Esophagus squamous epithelium (tissue), 5 donors: ENCODE data around the gene LCN10. TPM values are rescaled to one million over a fixed set of nuclear protein-coding genes. Genes with fewer than 3 reads are reported as not detected.

Source experiments
- DNase-seq: peaks from one replicate; lab custom pipeline; 2025; lab: John Stamatoyannopoulos, UW
- H3K27ac ChIP-seq, 4 donors: fragments of 200-600 bp; sonication (generic); one replicate each; pipeline ENCODE4 v1.5.1; 2016 to 2019; ENCODE audit warnings: mild to moderate bottlenecking in 1 of 4
- H3K27me3 ChIP-seq, 4 donors: fragments of 200-600 bp; sonication (generic); 1 replicate in 3 of 4; 2 replicates in 1 of 4; pipeline versions ENCODE4 v1.5.1 to v1.6.0; 2017 to 2021; ENCODE audit warnings: antibody characterized with exemption in 1 of 4
- H3K36me3 ChIP-seq, 3 donors: fragments of 200-600 bp; sonication (generic); one replicate each; pipeline ENCODE4 v1.5.1; 2016 to 2019
- H3K4me1 ChIP-seq, 3 donors: fragments of 200-600 bp; sonication (generic); one replicate each; pipeline ENCODE4 v1.5.1; 2017 to 2019
- H3K4me3 ChIP-seq, 4 donors: fragments of 200-600 bp; sonication (generic); 1 replicate in 3 of 4; 2 replicates in 1 of 4; pipeline ENCODE4 v1.5.1; 2016 to 2019; ENCODE audit warnings: mild to moderate bottlenecking in 2 of 4, moderate library complexity in 1 of 4
- H3K9me3 ChIP-seq, 3 donors: fragments of 200-600 bp; sonication (generic); one replicate each; pipeline ENCODE4 v1.5.1; 2016 to 2019
- CTCF ChIP-seq, 6 experiments: fragments of 450-650 bp in 4 of 6; fragments of 200-600 bp in 2 of 6; sonication (generic) in 2 of 6; IDR thresholded peaks; one replicate each; pipeline ENCODE4 v1.5.1; 2016 to 2019; ENCODE audit warnings: antibody characterized with exemption in 6 of 6, mild to moderate bottlenecking in 4 of 6, moderate library complexity in 4 of 6
- POLR2A ChIP-seq, 4 donors: fragments of 450-650 bp; IDR thresholded peaks; one replicate each; pipeline ENCODE4 v1.6.1; 2017; ENCODE audit warnings: antibody characterized with exemption in 4 of 4, mild to moderate bottlenecking in 4 of 4, moderate library complexity in 3 of 4
- WGBS, 2 donors: methylation state at CpG; one replicate each; pipeline ENCODE4 v1.1.5; 2018; 5-methylcytosine and 5-hydroxymethylcytosine counted together
- intact Hi-C: fragments of 100-400 bp; cut with DNase I; formaldehyde crosslinking; loops from one replicate; pipeline ENCODE4 v1.15.0; 2022
- total RNA-seq, 4 donors: library from RNA; depleted of rRNA; stranded (reverse); fragments of >200 nt; gene quantifications; one replicate each; pipeline ENCODE4 v1.1.0, GENCODE V29; 2016
- donor health status: DM: yes; HTN: yes; CAD: no.

The LCN10 gene
- total RNA-seq, 4 donors from 2014 or later: 0.64 to 3.8 (median 2.2) TPM

- intact Hi-C loops: no loop called here
- WGBS, 2 donors: 79 to 82% methylated on average over 11 of the region's 11 CpGs
- Histone ChIP-seq H3K4me3 (no peak overlapping the region), H3K4me1 (peaks cover 14 to 48% (median 16%) of the 10 kb centered on the region in 3 donors), H3K36me3 (no peaks in the 10 kb centered on the region), H3K27ac (no peak overlapping the region), H3K27me3 (peaks cover 0 to 69% (median 6%) of the 10 kb centered on the region in 4 donors), H3K9me3 (no peaks in the 10 kb centered on the region)
- TF ChIP-seq POLR2A (IDR thresholded peaks at IDR 0.05) (no peak), CTCF (IDR thresholded peaks at IDR 0.05) (no peak)
- DNase-seq: no peak
Observed at GRCh38 chr9:136698635-136699246, 44.0 kb downstream of the LCN10 start.

- TF ChIP-seq POLR2A (IDR thresholded peaks at IDR 0.05) (no peak), CTCF (IDR thresholded peaks at IDR 0.05) (no peak)
- Histone ChIP-seq H3K27ac (no peak overlapping the region), H3K4me1 (peaks cover 21 to 56% (median 24%) of the 10 kb centered on the region in 3 donors), H3K9me3 (no peaks in the 10 kb centered on the region), H3K27me3 (peaks cover 0 to 66% (median 6%) of the 10 kb centered on the region in 4 donors), H3K36me3 (no peaks in the 10 kb centered on the region), H3K4me3 (no peak overlapping the region)
- intact Hi-C loops: no loop called here
- DNase-seq: no peak
- WGBS, 2 donors: 47 to 62% methylated on average over 17 to 20 of the region's 20 CpGs
Observed at GRCh38 chr9:136697821-136698526, 44.8 kb downstream of the LCN10 start.

GRCh38 chr9:136697146-136697820, 45.5 kb downstream of the LCN10 start:
- no peak overlapping the region for H3K27ac ChIP-seq
- TF ChIP-seq POLR2A (IDR thresholded peaks at IDR 0.05): no peak
- no peak for TF ChIP-seq CTCF (IDR thresholded peaks at IDR 0.05)
- no peaks in the 10 kb centered on the region for H3K9me3 ChIP-seq
- intact Hi-C loops: no loop called here
- peaks cover 24 to 63% (median 25%) of the 10 kb centered on the region in 3 donors for H3K4me1 ChIP-seq
- no peak overlapping the region for H3K4me3 ChIP-seq
- no peak for DNase-seq
- WGBS, 2 donors: 34 to 51% methylated on average over 10 to 13 of the region's 23 CpGs
- peaks cover 0 to 60% (median 6%) of the 10 kb centered on the region in 4 donors for H3K27me3 ChIP-seq
- H3K36me3 ChIP-seq: no peaks in the 10 kb centered on the region

GRCh38 chr9:136696502-136696901, 46.2 kb downstream of the LCN10 start:
- Histone ChIP-seq H3K36me3 (no peaks in the 10 kb centered on the region), H3K4me1 (peaks cover 24 to 65% (median 25%) of the 10 kb centered on the region in 3 donors), H3K9me3 (no peaks in the 10 kb centered on the region), H3K4me3 (no peak overlapping the region), H3K27me3 (peaks cover 0 to 53% (median 3%) of the 10 kb centered on the region in 4 donors), H3K27ac (no peak overlapping the region)
- DNase-seq: no peak
- TF ChIP-seq POLR2A (IDR thresholded peaks at IDR 0.05): no peak
- no peak for TF ChIP-seq CTCF (IDR thresholded peaks at IDR 0.05)
- intact Hi-C loops: no loop called here
- WGBS, 2 donors: 47 to 91% methylated on average over 2 to 3 of the region's 9 CpGs
